H1 (cell line): ENCODE measurements around the gene PDZRN4. TPM values are rescaled to one million over a fixed set of nuclear protein-coding genes. Genes with fewer than 3 reads are reported as not detected.

Experiments used
- BRCA1 ChIP-seq: IDR thresholded peaks from 2 replicates; pipeline ENCODE4 v1.6.1; 2012; ENCODE audit warnings: low read depth, low read length, improper control_type of control experiment
- CBX8 ChIP-seq: fragments of 300-800, 300-1000 bp; sonication (generic); IDR thresholded peaks from 2 replicates; pipeline ENCODE4 v1.7.1; 2016; ENCODE audit warnings: low read depth, low read length, borderline replicate concordance
- CREB1 ChIP-seq: IDR thresholded peaks from 2 replicates; pipeline ENCODE4 v1.6.1; 2012; ENCODE audit warnings: inconsistent platforms
- JUN ChIP-seq: IDR thresholded peaks from 2 replicates; pipeline ENCODE4 v1.6.1; 2011; ENCODE audit warnings: low read depth, mild to moderate bottlenecking, improper control_type of control experiment, low read length
- RAD21 ChIP-seq, 2 experiments: IDR thresholded peaks in 1 of 2; conservative IDR thresholded peaks in 1 of 2; 2 replicates each; pipeline ENCODE4 v1.6.1; 2011; ENCODE audit warnings: low read depth in 2 of 2, low read length in 2 of 2, improper control_type of control experiment in 1 of 2, inconsistent platforms in 1 of 2, mild to moderate bottlenecking in 1 of 2, moderate library complexity in 1 of 2
- YY1 ChIP-seq: IDR thresholded peaks from 2 replicates; pipeline ENCODE4 v1.6.1; 2011; ENCODE audit warnings: low read depth, mild to moderate bottlenecking, low read length
- polyA plus RNA-seq, 7 experiments: library from polyadenylated mRNA; depleted of rRNA in 3 of 7; stranded (reverse) in 5 of 7; unstranded in 2 of 7; fragments of >200 nt in 5 of 7; fragments of 200-250 nt in 2 of 7; gene quantifications; 1 replicate in 5 of 7; 2 replicates in 1 of 7; 4 replicates in 1 of 7; pipeline versions ENCODE4 v1.2.1 to v1.2.3, GENCODE V29; 2011 to 2013; ENCODE audit warnings: missing spikeins in 2 of 7, mixed read lengths in 2 of 7
- total RNA-seq: library from RNA; stranded (reverse); fragmentation: NEBNext Ultra II Directional; extraction: Animal tissue kit (Norgen Biotek cat#: 25700); gene quantifications from 2 replicates; pipeline ENCODE4 v1.2.1, GENCODE V29; 2021
- TF ChIP-seq, protein P1 (sequence below): IDR thresholded peaks from 2 replicates; pipeline ENCODE4 v1.6.1; 2011; ENCODE audit warnings: low read depth, mild to moderate bottlenecking, low read length; ENCODE audit not compliant: insufficient read depth

The PDZRN4 gene
- total and polyA plus RNA-seq, 2 of the 8 experiments (the other 6 are each of a cell fraction or from before 2014, with no cell fraction given) = not detected

GRCh38 chr12:41587574-41587973 is 399.5 kb downstream of the PDZRN4 start (continued):
- TF ChIP-seq YY1 = no peak
- no peak for TF ChIP-seq JUN
- TF ChIP-seq, protein P1, sequence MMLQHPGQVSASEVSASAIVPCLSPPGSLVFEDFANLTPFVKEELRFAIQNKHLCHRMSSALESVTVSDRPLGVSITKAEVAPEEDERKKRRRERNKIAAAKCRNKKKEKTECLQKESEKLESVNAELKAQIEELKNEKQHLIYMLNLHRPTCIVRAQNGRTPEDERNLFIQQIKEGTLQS = no peak
- no peak for TF ChIP-seq RAD21 (IDR thresholded peaks at IDR 0.05 in 1 of 2, conservative IDR thresholded peaks at IDR 0.05 in 1 of 2; ENCODE audit: low read depth in 2 of 2, low read length in 2 of 2)
- no peak for TF ChIP-seq CREB1
- no peak for TF ChIP-seq BRCA1
- TF ChIP-seq CBX8 = no peak
